Measurements from ENCODE around the gene GALNT10. TPM values are rescaled to one million over a fixed set of nuclear protein-coding genes. Genes with fewer than 3 reads are reported as not detected.

GALNT10 gene
- total RNA-seq, 1 donor from 2014 or later = 27.6 TPM

DNA sequence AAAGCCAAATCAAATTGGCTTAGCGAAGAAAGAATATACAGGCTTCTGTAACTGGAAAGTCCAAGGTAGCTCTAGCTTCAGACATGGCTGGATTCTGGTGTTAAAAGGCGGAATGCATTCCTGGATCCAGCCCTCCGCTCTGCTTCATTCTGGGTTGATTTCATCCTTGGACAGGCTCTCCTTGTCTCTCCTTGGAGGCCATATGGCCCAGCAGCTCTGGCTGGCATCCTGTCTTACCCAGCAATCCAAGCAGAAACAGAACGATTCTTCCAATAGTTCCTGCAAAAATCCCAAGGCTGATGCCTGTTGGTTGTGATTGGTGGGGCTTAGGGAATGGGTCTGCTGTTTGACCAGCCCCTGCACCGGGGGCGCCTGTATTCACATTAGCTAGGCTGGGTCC lies 218.3 kb downstream of the GALNT10 start:
- no peaks in the 10 kb centered on the region for H3K36me3 ChIP-seq (ENCODE audit: control insufficient read depth, insufficient read depth, low read length)
- DNase-seq (ENCODE audit: low read depth) = no peak
- TF ChIP-seq, protein P1, sequence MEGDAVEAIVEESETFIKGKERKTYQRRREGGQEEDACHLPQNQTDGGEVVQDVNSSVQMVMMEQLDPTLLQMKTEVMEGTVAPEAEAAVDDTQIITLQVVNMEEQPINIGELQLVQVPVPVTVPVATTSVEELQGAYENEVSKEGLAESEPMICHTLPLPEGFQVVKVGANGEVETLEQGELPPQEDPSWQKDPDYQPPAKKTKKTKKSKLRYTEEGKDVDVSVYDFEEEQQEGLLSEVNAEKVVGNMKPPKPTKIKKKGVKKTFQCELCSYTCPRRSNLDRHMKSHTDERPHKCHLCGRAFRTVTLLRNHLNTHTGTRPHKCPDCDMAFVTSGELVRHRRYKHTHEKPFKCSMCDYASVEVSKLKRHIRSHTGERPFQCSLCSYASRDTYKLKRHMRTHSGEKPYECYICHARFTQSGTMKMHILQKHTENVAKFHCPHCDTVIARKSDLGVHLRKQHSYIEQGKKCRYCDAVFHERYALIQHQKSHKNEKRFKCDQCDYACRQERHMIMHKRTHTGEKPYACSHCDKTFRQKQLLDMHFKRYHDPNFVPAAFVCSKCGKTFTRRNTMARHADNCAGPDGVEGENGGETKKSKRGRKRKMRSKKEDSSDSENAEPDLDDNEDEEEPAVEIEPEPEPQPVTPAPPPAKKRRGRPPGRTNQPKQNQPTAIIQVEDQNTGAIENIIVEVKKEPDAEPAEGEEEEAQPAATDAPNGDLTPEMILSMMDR (IDR thresholded peaks at IDR 0.05; ENCODE audit: insufficient read depth, low read length, poor library complexity, severe bottlenecking) = no peak

DNA sequence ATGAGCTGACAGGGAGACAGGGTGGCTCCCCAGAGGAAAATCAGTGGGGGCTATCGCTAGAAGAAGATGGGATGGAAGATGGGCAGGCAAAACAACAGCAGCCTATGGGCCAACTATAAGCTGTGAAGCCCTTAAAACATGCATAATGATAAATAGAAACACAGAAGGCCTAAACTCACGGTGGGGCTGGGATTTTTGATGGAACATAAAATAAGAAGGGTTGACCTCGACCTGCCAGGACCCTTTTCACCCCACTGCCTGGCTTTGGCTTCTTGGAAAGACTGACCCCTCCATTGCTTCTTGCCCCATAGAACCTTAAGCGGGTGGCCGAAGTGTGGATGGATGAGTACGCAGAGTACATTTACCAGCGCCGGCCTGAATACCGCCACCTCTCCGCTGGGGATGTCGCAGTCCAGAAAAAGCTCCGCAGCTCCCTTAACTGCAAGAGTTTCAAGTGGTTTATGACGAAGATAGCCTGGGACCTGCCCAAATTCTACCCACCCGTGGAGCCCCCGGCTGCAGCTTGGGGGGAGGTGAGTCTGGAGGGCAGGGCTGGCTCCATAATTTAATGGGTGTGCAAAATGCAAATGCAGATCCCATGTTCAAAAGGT lies 218.8 kb downstream of the GALNT10 start:
- no peaks in the 10 kb centered on the region for H3K36me3 ChIP-seq (ENCODE audit: control insufficient read depth, insufficient read depth, low read length)
- DNase-seq (ENCODE audit: low read depth) = no peak

More for the DNA sequence above, 218.3 kb downstream of the GALNT10 start:
- H3K4me3 ChIP-seq (ENCODE audit: low read depth, low read length) = no peak overlapping the region
- no peaks in the 10 kb centered on the region for H3K27me3 ChIP-seq (ENCODE audit: control insufficient read depth, insufficient read depth, low read length)

DNA sequence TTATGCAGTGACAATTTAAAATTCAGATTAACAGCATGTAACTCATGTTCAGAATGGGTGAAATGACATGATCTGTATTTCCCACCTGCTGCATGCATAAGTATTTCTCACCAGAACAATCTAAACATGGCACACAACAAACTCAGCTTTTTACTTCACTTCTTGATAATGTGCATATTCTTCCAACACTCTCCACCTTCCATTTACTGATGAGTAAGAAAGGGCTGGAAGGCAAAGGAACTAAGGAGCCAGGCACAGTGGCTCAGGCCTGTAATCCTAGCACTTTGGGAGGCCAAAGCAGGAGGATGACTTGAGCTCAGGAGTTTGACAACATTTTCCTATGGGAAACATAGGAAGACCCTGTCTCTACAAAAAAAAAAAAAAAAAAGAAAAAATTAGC lies 219.5 kb downstream of the GALNT10 start:
- no peak for DNase-seq (ENCODE audit: low read depth)
- no peaks in the 10 kb centered on the region for H3K27me3 ChIP-seq (ENCODE audit: control insufficient read depth, insufficient read depth, low read length)
- H3K36me3 ChIP-seq (ENCODE audit: control insufficient read depth, insufficient read depth, low read length) = no peaks in the 10 kb centered on the region
- TF ChIP-seq, protein P1 (IDR thresholded peaks at IDR 0.05; ENCODE audit: insufficient read depth, low read length, poor library complexity, severe bottlenecking) = no peak
- no peak overlapping the region for H3K4me3 ChIP-seq (ENCODE audit: low read depth, low read length)

More for the DNA sequence above, 218.8 kb downstream of the GALNT10 start:
- Histone ChIP-seq H3K4me3 (ENCODE audit: low read depth, low read length) (no peak overlapping the region), H3K27me3 (ENCODE audit: control insufficient read depth, insufficient read depth, low read length) (no peaks in the 10 kb centered on the region)
- TF ChIP-seq, protein P1 (IDR thresholded peaks at IDR 0.05; ENCODE audit: insufficient read depth, low read length, poor library complexity, severe bottlenecking) = no peak

DNA sequence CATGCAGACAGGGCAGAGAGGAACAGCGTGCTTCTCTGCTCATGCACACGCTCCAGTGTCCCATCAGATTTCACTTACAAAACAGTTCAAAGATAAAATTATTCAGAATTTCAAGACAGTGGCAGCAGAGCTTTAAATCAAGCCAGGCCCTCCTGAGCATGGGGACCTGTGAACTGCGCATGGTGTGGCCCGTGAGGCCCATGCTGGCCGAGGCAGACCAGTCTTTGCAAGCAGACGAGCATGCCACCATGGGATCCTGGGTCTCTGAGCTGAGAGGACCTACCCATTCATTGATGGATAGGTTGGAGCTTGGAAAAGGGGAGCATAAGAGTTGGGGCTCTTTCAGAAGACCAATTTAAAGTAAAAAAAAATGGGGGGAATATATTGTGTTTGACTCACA lies 220.3 kb downstream of the GALNT10 start:
- DNase-seq (ENCODE audit: low read depth) = no peak
- Histone ChIP-seq H3K4me3 (ENCODE audit: low read depth, low read length) (no peak overlapping the region), H3K27me3 (ENCODE audit: control insufficient read depth, insufficient read depth, low read length) (no peaks in the 10 kb centered on the region), H3K36me3 (ENCODE audit: control insufficient read depth, insufficient read depth, low read length) (no peaks in the 10 kb centered on the region)
- TF ChIP-seq, protein P1 (IDR thresholded peaks at IDR 0.05; ENCODE audit: insufficient read depth, low read length, poor library complexity, severe bottlenecking) = no peak

DNA sequence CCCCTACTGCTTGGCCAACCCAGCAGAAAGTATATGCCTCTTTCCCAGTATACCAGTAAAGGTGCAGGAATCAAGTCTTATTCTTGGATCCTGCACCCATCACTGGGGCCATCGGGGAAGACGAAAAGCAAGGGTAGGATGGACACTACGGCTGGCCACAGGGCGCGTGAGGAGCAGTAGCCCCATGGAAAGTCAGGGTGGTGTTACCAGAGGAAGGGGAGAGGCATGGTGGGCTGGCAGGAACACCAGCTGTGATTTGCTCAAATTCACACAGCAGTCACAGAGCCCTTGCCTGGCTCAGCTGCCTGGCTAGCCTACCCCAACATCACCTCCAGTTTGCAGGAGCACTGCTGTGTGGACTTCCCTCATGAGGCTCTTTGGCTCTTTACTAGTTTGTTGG lies 220.8 kb downstream of the GALNT10 start:
- H3K27me3 ChIP-seq (ENCODE audit: control insufficient read depth, insufficient read depth, low read length) = no peaks in the 10 kb centered on the region
- no peak overlapping the region for H3K4me3 ChIP-seq (ENCODE audit: low read depth, low read length)
- DNase-seq (ENCODE audit: low read depth) = no peak
- H3K36me3 ChIP-seq (ENCODE audit: control insufficient read depth, insufficient read depth, low read length) = no peaks in the 10 kb centered on the region
- TF ChIP-seq, protein P1 (IDR thresholded peaks at IDR 0.05; ENCODE audit: insufficient read depth, low read length, poor library complexity, severe bottlenecking) = no peak

DNA sequence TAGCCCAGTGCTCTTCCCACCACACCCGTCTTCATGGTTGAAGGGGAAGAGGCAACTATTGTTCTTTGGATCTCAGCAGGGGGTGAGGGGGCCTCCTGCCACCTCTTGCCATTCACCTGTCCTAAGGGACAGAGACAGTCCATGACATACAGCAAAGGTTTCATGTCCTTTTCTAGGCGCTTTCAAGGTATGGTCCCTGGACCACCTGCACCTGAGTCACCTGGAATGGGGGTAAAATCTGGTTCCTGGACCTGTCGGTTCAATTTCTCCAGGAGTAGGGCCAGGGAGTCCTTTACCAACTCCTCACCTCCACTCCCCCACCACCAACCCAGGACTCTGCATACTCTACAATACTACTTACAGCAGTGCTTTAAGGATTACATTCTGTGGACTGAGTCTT lies 221.8 kb downstream of the GALNT10 start:
- Histone ChIP-seq H3K4me3 (ENCODE audit: low read depth, low read length) (no peak overlapping the region), H3K27me3 (ENCODE audit: control insufficient read depth, insufficient read depth, low read length) (no peaks in the 10 kb centered on the region), H3K36me3 (ENCODE audit: control insufficient read depth, insufficient read depth, low read length) (peaks cover 2% of the 10 kb centered on the region)
- no peak for DNase-seq (ENCODE audit: low read depth)
- TF ChIP-seq, protein P1 (IDR thresholded peaks at IDR 0.05; ENCODE audit: insufficient read depth, low read length, poor library complexity, severe bottlenecking) = no peak
